HG02642 (cell line): ENCODE measurements around the gene CD36.
"Not testable (repeated sequence)": the region's sequence is repeated elsewhere in the genome, so short reads cannot be mapped to it uniquely, and the experiment has no call there.

Source experiments
- ATAC-seq: cut with Tn5 transposase; IDR thresholded peaks from one replicate; pipeline ENCODE4 v1.9.1; 2021; ENCODE audit warnings: mild to moderate bottlenecking; ENCODE audit not compliant: unreplicated experiment, poor library complexity

CD36 gene

GRCh38 chr7:80648031-80648600 lies 9.7 kb downstream of the CD36 start:
- ATAC-seq = no peak

DNA sequence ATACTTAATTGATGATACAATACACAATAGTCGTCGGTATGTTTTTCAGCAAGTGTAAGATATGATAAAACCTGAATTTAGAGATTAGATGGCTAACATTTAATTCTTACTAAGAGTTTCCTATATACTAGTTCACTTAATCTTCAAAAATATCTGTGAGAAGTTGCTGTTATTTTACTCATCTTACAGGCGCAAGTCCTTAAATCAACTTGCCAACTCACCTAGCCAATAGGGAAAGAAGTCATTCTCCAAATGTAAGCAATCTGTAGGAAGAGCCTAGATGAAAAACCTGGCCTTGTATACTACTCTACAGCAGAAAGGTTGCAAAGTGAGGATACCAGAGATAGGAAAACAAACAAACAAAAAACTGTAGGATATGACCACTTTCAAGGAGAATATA lies 10.6 kb downstream of the CD36 start:
- no peak for ATAC-seq

DNA sequence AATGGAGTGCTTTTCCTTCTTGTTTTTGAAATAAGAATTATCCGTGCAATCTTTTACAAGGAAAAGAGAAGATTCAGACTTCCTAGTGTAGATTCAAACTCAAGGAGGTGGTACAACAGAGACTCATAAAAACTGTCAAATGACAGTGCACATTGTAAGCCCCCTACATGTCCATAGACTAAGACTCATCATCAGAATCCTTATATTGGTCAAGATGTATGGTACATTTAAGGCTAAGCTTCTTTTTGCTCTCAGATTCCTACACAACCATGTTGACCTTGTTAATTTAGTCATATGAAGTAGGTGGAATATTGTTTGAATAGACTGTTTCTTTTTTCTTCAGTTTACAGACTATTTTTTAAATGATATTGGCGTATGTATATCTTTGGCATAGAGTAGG lies 11.6 kb downstream of the CD36 start:
- no peak for ATAC-seq

- no peak for ATAC-seq
Observed at GRCh38 chr7:80651471-80651870, 13.0 kb downstream of the CD36 start.

DNA sequence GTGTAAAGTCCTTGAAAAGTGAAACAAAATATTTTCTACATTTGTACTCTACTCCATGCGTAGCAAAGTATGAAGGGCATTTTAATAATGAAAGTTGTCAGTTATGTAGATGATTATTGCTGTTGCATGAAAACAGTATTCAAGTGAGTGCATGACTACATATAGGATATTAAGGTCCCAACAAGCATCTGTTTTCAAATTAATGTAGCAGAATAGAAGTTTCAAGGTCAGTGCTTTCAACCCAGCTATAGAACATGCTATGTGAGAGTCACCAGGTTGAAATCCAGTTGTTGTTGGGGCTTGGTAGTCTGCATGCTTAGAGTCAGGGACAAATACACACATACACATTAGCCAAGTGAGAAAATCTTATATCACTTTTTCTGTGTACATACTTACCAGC lies 14.8 kb downstream of the CD36 start:
- ATAC-seq = no peak

- no peak for ATAC-seq
Observed at GRCh38 chr7:80654887-80655340, 16.5 kb downstream of the CD36 start.

DNA sequence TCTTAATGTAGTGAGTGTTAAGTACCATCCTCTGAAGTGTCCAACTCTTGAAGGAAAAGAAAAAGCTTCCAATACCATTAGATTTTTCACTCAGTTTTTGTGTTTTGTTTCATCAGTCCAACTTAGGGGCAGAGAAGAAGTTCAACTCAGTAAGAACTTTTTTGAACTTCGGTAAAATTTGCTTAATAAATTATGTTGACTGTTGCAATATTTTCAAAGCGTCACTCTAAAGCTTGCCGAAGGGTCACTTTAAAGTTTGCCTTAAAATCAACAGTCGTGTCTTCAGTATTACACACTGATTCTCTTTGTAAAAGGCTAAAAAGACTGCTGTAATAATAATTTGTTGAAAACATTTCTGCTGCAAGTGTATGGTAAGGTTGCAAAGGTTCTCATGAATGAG lies 17.6 kb downstream of the CD36 start:
- no peak for ATAC-seq

- no peak for ATAC-seq
Observed at GRCh38 chr7:80659120-80660055, 20.9 kb downstream of the CD36 start.

GRCh38 chr7:80660939-80661338 lies 22.5 kb downstream of the CD36 start:
- no peak for ATAC-seq

DNA sequence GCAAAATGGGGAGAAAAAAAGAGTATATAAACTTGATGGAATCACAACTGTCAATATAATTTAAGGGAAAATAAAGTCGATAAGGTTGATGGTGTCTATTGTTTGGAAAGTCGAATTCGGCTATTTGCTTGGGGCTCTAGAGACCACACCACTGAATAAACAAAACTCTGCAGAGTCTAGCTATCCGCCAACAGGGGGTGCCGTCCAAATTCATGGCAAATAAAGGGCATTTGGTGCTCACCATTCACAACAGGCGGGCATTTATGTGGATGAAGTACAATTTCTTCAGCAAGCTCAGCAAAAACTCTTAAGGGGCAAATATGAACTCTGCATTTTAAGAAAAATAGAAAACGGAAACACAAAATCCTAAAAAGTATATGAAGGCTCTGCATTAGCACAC lies 23.3 kb downstream of the CD36 start:
- ATAC-seq = no peak

- ATAC-seq = no peak
Observed at GRCh38 chr7:80662252-80662651, 23.8 kb downstream of the CD36 start.

GRCh38 chr7:80665526-80665925 lies 27.1 kb downstream of the CD36 start:
- ATAC-seq = no peak

GRCh38 chr7:80666376-80666775 lies 27.9 kb downstream of the CD36 start:
- no peak for ATAC-seq

DNA sequence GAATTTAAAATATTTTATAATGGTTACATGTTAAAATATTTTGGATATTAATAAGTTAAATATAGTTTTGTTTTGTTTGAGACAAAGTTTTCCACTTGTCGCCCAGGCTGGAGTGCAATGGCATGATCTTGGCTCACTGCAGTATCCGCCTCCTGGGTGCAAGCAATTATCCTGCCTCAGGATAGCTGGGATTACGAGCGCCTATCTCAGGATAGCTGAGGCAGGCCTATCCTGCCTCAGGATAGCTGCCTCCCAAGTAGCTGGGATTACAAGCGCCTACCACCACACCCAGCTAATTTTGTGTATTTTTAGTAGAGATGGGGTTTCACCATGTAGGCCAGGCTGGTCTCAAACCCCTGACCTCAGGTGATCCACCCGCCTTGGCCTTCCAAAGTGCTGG lies 30.9 kb downstream of the CD36 start:
- ATAC-seq = not testable (repeated sequence)

DNA sequence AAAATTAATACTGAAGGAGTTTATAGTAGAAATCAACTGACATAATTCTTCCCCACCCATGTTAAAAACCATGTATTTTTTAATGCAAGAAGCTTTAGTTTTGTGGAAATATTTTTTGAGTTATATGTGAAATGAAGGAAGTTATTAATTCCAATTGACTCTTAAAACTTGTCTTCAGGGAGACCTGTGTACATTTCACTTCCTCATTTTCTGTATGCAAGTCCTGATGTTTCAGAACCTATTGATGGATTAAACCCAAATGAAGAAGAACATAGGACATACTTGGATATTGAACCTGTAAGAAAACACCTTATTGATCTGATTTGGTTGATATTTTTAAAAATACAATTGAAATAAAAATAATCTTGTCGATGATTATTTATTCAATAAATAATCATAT lies 33.3 kb downstream of the CD36 start:
- ATAC-seq = no peak

GRCh38 chr7:80675090-80675489 lies 36.6 kb downstream of the CD36 start:
- ATAC-seq = no peak

GRCh38 chr7:80676404-80676803 lies 38.0 kb downstream of the CD36 start:
- no peak for ATAC-seq

DNA sequence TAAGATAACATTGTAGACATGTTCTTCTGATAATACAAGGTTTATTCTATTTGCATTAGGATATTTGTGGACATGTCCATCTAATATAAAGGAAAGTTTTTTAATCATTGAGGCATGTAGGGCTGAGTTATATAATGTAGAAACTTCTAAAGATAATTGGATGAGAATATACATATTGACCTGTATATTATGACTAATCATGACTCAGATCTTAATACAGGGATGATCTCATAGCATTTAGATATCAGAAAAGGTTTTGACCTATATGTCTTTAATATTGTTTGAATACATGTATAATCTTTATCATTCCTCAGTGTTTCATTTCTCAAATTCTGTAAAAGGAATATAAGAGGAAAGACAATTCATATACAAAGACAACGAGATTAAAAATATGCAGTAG lies 39.2 kb downstream of the CD36 start:
- no peak for ATAC-seq

GRCh38 chr7:80678707-80679106 lies 40.3 kb downstream of the CD36 start:
- no peak for ATAC-seq

- no peak for ATAC-seq
Observed at GRCh38 chr7:80679921-80680907, 41.8 kb downstream of the CD36 start.
